Muscle layer of duodenum (tissue), 2 donors: ENCODE measurements around the gene MYO15A.
A peak's percentile ranks its signal among the peaks of the same experiment; 100 is the strongest.

Source experiments
- H3K27ac ChIP-seq: one replicate; pipeline ENCODE4 v1.7.0; 2013; ENCODE audit warnings: mild to moderate bottlenecking, low read length
- H3K27me3 ChIP-seq: one replicate; pipeline ENCODE4 v1.7.0; 2013; ENCODE audit warnings: low read depth, mild to moderate bottlenecking, control low read depth, low read length
- H3K36me3 ChIP-seq, 2 donors: one replicate each; pipeline ENCODE4 v1.7.0; 2013; ENCODE audit warnings: low read length in 2 of 2, control low read depth in 1 of 2, mild to moderate bottlenecking in 1 of 2; ENCODE audit not compliant: insufficient read depth in 2 of 2, control insufficient read depth in 1 of 2
- H3K4me1 ChIP-seq, 2 donors: one replicate each; pipeline ENCODE4 v1.7.0; 2013; ENCODE audit warnings: low read length in 2 of 2, mild to moderate bottlenecking in 2 of 2, control low read depth in 1 of 2, moderate library complexity in 1 of 2; ENCODE audit not compliant: insufficient read depth in 2 of 2, control insufficient read depth in 1 of 2
- H3K4me3 ChIP-seq, 2 donors: one replicate each; pipeline ENCODE4 v1.7.0; 2013; ENCODE audit warnings: low read length in 2 of 2, low read depth in 1 of 2, mild to moderate bottlenecking in 1 of 2
- H3K9me3 ChIP-seq, 2 donors: one replicate each; pipeline ENCODE4 v1.7.0; 2013; ENCODE audit warnings: low read length in 2 of 2, control low read depth in 1 of 2, mild to moderate bottlenecking in 1 of 2; ENCODE audit not compliant: control insufficient read depth in 1 of 2
- donor health status: healthy.

MYO15A gene

GRCh38 chr17:18084256-18084655 lies 24.3 kb upstream of the MYO15A start:
- Histone ChIP-seq H3K4me3 (no peak overlapping the region), H3K27me3 (no peaks in the 10 kb centered on the region), H3K9me3 (no peaks in the 10 kb centered on the region), H3K27ac (no peak overlapping the region), H3K4me1 (peaks cover 8 to 13% of the 10 kb centered on the region in 2 donors), H3K36me3 (no peaks in the 10 kb centered on the region)

- Histone ChIP-seq H3K9me3 (no peaks in the 10 kb centered on the region), H3K4me1 (peaks cover 8 to 13% of the 10 kb centered on the region in 2 donors), H3K36me3 (peaks cover 0 to 12% of the 10 kb centered on the region in 2 donors), H3K4me3 (peak within 1 kb of the TSS; percentile 89 to 93), H3K27ac (peak within 1 kb of the TSS; percentile 84), H3K27me3 (no peaks in the 10 kb centered on the region)
These were observed 20.7 kb upstream of the MYO15A start, which contains the start of gene DRG2 for GRCh38 chr17:18087610-18088491. DRG2 (plus strand) TSS chr17:18087948; CDS start chr17:18088024, 76 bp downstream.

GRCh38 chr17:18089613-18090012 lies 18.9 kb upstream of the MYO15A start:
- H3K9me3 ChIP-seq, result no peaks in the 10 kb centered on the region
- no peaks in the 10 kb centered on the region for H3K27me3 ChIP-seq
- peaks cover 5 to 28% of the 10 kb centered on the region in 2 donors for H3K36me3 ChIP-seq
- no peak overlapping the region for H3K4me3 ChIP-seq
- H3K4me1 ChIP-seq, result peaks cover 8 to 13% of the 10 kb centered on the region in 2 donors
- no peak overlapping the region for H3K27ac ChIP-seq

- H3K9me3 ChIP-seq, result no peaks in the 10 kb centered on the region
- H3K27ac ChIP-seq, result no peak overlapping the region
These were observed 14.7 kb upstream of the MYO15A start for GRCh38 chr17:18093616-18094408.

GRCh38 chr17:18094409-18094807 lies 14.1 kb upstream of the MYO15A start:
- Histone ChIP-seq H3K27ac (no peak overlapping the region), H3K4me3 (no peak overlapping the region), H3K9me3 (no peaks in the 10 kb centered on the region), H3K27me3 (no peaks in the 10 kb centered on the region), H3K4me1 (no peaks in the 10 kb centered on the region), H3K36me3 (peaks cover 32 to 69% of the 10 kb centered on the region in 2 donors)

More at GRCh38 chr17:18093616-18094408, 14.7 kb upstream of the MYO15A start:
- Histone ChIP-seq H3K27me3 (no peaks in the 10 kb centered on the region), H3K4me3 (no peak overlapping the region), H3K4me1 (peaks cover under 1 to 5% of the 10 kb centered on the region in 2 donors), H3K36me3 (peaks cover 32 to 63% of the 10 kb centered on the region in 2 donors)

GRCh38 chr17:18099516-18099915 lies 9.0 kb upstream of the MYO15A start:
- Histone ChIP-seq H3K4me1 (no peaks in the 10 kb centered on the region), H3K27ac (no peak overlapping the region), H3K9me3 (no peaks in the 10 kb centered on the region), H3K36me3 (peaks cover 27 to 82% of the 10 kb centered on the region in 2 donors), H3K4me3 (no peak overlapping the region), H3K27me3 (no peaks in the 10 kb centered on the region)

- no peak overlapping the region for H3K4me3 ChIP-seq
- H3K27me3 ChIP-seq, result no peaks in the 10 kb centered on the region
- H3K36me3 ChIP-seq, result peaks cover 26 to 77% of the 10 kb centered on the region in 2 donors
- H3K27ac ChIP-seq, result no peak overlapping the region
- no peaks in the 10 kb centered on the region for H3K9me3 ChIP-seq
- H3K4me1 ChIP-seq, result no peaks in the 10 kb centered on the region
These were observed 7.9 kb upstream of the MYO15A start for GRCh38 chr17:18100616-18101015.

- Histone ChIP-seq H3K36me3 (peaks cover 17 to 78% of the 10 kb centered on the region in 2 donors), H3K27ac (no peak overlapping the region), H3K27me3 (no peaks in the 10 kb centered on the region), H3K4me1 (no peaks in the 10 kb centered on the region), H3K9me3 (no peaks in the 10 kb centered on the region), H3K4me3 (no peak overlapping the region)
These were observed 6.7 kb upstream of the MYO15A start for GRCh38 chr17:18101828-18102227.

GRCh38 chr17:18102640-18103039 lies 5.9 kb upstream of the MYO15A start:
- Histone ChIP-seq H3K27ac (peak overlapping the region; percentile 31), H3K4me3 (no peak overlapping the region), H3K27me3 (no peaks in the 10 kb centered on the region), H3K36me3 (peaks cover 11 to 78% of the 10 kb centered on the region in 2 donors), H3K9me3 (no peaks in the 10 kb centered on the region), H3K4me1 (no peaks in the 10 kb centered on the region)

GRCh38 chr17:18105027-18105426 lies 3.5 kb upstream of the MYO15A start:
- Histone ChIP-seq H3K27me3 (no peaks in the 10 kb centered on the region), H3K27ac (no peak overlapping the region), H3K4me3 (no peak overlapping the region), H3K9me3 (no peaks in the 10 kb centered on the region), H3K36me3 (peaks cover 3 to 55% of the 10 kb centered on the region in 2 donors), H3K4me1 (no peaks in the 10 kb centered on the region)

- no peak overlapping the region for H3K27ac ChIP-seq
- no peak overlapping the region for H3K4me3 ChIP-seq
- H3K4me1 ChIP-seq, result no peaks in the 10 kb centered on the region
- no peaks in the 10 kb centered on the region for H3K9me3 ChIP-seq
- peaks cover 3 to 49% of the 10 kb centered on the region in 2 donors for H3K36me3 ChIP-seq
- H3K27me3 ChIP-seq, result no peaks in the 10 kb centered on the region
These were observed 3.0 kb upstream of the MYO15A start for GRCh38 chr17:18105595-18105994.
